ENCODE data around the gene CORO2B.

The CORO2B gene

GRCh38 chr15:68627476-68627875 lies 48.7 kb downstream of the CORO2B start:
- peaks cover 70% of the 10 kb centered on the region for H3K27me3 Mint-ChIP-seq
- H3K4me1 Mint-ChIP-seq, result no peaks in the 10 kb centered on the region
- H3K27ac Mint-ChIP-seq (ENCODE audit: low read depth), result no peak overlapping the region
- no peak for DNase-seq (ENCODE audit: low spot score in 2 of 2)
- no peak for ATAC-seq (replicated peaks; ENCODE audit: extremely low read depth, poor library complexity, severe bottlenecking)
- no peaks in the 10 kb centered on the region for H3K36me3 Mint-ChIP-seq (ENCODE audit: insufficient read depth)
- H3K4me3 Mint-ChIP-seq, result no peak overlapping the region
- no peaks in the 10 kb centered on the region for H3K9me3 Mint-ChIP-seq

DNA sequence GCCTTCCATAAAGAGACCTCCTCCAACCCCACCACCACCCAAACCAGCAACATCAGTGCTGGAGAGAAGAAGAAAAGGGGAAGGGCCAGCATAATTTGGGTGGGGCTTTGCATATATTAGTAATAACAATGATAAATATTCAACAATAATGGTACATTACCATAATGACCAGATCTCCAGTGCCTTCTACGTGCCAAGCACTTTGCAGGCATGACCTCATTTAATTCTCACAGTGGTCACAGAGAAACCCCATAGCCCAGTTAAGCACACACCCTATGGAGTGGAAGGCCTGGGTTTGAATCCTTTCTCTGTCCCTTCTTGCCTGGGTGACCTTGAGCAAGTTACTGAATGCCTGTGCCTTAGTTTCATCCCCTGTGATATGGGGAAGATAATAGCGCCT lies 49.2 kb downstream of the CORO2B start:
- Mint-ChIP-seq H3K27me3 (peaks cover 70% of the 10 kb centered on the region), H3K4me1 (no peaks in the 10 kb centered on the region)
- no peak for DNase-seq (ENCODE audit: low spot score in 2 of 2)

DNA sequence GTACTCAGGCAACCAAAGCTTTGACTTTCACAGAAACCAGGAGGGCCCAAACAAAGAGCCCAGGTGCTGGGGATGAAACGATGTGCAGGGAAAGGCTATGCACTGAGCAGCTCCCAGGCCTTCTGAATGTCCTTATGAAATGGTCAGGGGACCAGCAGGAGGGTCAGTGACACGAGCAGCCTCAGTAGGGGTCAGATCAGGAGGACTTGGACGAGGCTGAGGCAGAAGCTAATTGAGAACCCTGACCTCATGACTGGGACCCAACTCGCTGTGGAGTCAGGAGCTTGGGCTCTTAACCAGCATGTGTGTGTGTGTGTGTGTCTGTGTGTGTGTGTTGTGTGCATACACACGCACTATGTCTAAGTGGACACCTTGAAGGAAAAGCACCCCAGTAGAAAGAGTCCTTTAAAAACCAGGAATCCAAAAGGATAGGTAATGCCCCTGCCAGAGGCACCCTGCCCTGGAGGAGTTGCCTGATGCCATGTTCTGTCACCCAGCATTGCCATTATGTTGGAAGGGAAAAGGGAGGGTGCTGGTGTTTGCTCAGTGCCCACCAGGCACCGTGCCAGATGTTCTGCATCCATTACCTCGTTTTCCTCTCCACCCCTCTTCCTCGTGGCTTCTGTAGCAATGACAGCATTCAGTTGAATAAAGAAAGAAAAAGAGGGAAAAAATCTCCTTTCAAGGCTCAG lies 50.9 kb downstream of the CORO2B start:
- no peak for ATAC-seq (replicated peaks; ENCODE audit: extremely low read depth, poor library complexity, severe bottlenecking)
- Mint-ChIP-seq H3K4me3 (no peak overlapping the region), H3K27ac (ENCODE audit: low read depth) (no peak overlapping the region)

More for the DNA sequence above, 49.2 kb downstream of the CORO2B start:
- no peak for ATAC-seq (replicated peaks; ENCODE audit: extremely low read depth, poor library complexity, severe bottlenecking)
- Mint-ChIP-seq H3K27ac (ENCODE audit: low read depth) (no peak overlapping the region), H3K9me3 (no peaks in the 10 kb centered on the region), H3K4me3 (no peak overlapping the region), H3K36me3 (ENCODE audit: insufficient read depth) (no peaks in the 10 kb centered on the region)

DNA sequence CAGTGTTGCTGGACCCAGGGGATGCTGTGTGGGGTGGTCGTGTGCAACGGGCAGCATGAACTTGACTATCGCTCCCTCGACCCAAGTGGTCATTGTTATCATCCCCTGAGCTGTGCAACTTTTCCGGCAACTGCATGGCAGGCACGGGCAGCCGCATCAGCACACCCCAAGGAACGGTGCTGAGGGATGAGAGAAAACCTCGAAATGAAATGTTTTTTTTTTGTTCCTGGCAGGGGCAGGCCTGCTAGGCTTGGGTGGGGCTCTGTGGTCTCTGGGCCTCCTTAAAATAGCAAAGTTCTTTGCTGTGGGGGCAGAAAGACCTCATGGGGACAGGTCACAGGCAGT lies 51.4 kb downstream of the CORO2B start:
- DNase-seq (ENCODE audit: low spot score in 2 of 2) (no peak), ATAC-seq (replicated peaks; ENCODE audit: extremely low read depth, poor library complexity, severe bottlenecking) (no peak)
- H3K9me3 Mint-ChIP-seq, result no peaks in the 10 kb centered on the region
- no peaks in the 10 kb centered on the region for H3K36me3 Mint-ChIP-seq (ENCODE audit: insufficient read depth)
- H3K27me3 Mint-ChIP-seq, result peaks cover 63% of the 10 kb centered on the region
- H3K4me1 Mint-ChIP-seq, result no peaks in the 10 kb centered on the region
- H3K4me3 Mint-ChIP-seq, result no peak overlapping the region
- H3K27ac Mint-ChIP-seq (ENCODE audit: low read depth), result no peak overlapping the region

More for the DNA sequence above, 50.9 kb downstream of the CORO2B start:
- Mint-ChIP-seq H3K36me3 (ENCODE audit: insufficient read depth) (no peaks in the 10 kb centered on the region), H3K4me1 (no peaks in the 10 kb centered on the region), H3K9me3 (no peaks in the 10 kb centered on the region), H3K27me3 (peaks cover 68% of the 10 kb centered on the region)
- no peak for DNase-seq (ENCODE audit: low spot score in 2 of 2)

DNA sequence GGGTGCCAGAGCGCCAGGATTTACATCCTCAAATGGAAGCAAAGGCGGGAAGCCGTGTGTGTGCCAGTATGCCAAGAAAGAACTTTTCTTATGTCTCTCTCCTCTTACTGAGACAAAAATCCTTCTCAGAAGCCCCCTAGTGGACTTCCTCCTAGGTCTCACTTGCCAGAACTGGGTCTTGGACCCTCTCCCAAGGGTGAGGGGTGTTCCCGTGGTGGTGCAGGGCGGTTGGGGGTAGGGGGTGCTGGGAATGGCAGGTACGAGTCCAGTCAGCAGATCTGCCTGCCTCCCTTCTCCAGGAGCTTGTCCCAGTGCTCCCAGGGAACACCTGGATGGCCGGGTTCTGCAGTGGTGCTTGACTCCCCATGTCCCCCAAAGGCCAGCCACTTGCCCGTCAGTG lies 52.0 kb downstream of the CORO2B start:
- Mint-ChIP-seq H3K27ac (ENCODE audit: low read depth) (no peak overlapping the region), H3K4me1 (no peaks in the 10 kb centered on the region), H3K27me3 (peaks cover 56% of the 10 kb centered on the region), H3K36me3 (ENCODE audit: insufficient read depth) (no peaks in the 10 kb centered on the region), H3K9me3 (no peaks in the 10 kb centered on the region), H3K4me3 (no peak overlapping the region)
- ATAC-seq (replicated peaks; ENCODE audit: extremely low read depth, poor library complexity, severe bottlenecking) (no peak), DNase-seq (ENCODE audit: low spot score in 2 of 2) (no peak)

DNA sequence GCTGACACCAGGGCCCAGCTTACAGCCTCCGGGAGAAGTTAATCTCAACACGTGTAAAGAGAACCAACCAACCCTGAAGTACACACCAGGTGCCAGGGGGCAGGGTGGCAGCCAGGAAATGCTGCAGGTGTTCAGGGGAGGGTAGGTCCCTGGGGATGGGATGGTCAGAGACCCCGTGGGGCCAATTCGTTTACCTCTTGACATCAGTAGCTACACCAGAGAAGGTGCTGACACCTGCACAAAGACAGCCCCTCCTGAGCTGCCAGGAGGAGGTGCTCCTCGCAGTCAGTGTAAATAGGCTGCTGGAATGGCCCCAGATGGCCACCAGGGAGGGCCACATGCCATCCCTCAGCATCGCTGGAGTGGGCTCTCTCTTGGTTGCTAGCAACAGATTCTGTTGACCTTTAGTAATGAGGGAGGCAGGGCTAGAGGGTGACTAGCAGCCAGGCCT lies 52.8 kb downstream of the CORO2B start:
- H3K27me3 Mint-ChIP-seq, result peaks cover 48% of the 10 kb centered on the region
- H3K36me3 Mint-ChIP-seq (ENCODE audit: insufficient read depth), result no peaks in the 10 kb centered on the region
- H3K4me3 Mint-ChIP-seq, result no peak overlapping the region
- no peaks in the 10 kb centered on the region for H3K9me3 Mint-ChIP-seq
- DNase-seq (ENCODE audit: low spot score in 2 of 2) (no peak), ATAC-seq (replicated peaks; ENCODE audit: extremely low read depth, poor library complexity, severe bottlenecking) (no peak)
- H3K27ac Mint-ChIP-seq (ENCODE audit: low read depth), result no peak overlapping the region
- H3K4me1 Mint-ChIP-seq, result no peaks in the 10 kb centered on the region

GRCh38 chr15:68632101-68632500 lies 53.3 kb downstream of the CORO2B start:
- no peaks in the 10 kb centered on the region for H3K9me3 Mint-ChIP-seq

DNA sequence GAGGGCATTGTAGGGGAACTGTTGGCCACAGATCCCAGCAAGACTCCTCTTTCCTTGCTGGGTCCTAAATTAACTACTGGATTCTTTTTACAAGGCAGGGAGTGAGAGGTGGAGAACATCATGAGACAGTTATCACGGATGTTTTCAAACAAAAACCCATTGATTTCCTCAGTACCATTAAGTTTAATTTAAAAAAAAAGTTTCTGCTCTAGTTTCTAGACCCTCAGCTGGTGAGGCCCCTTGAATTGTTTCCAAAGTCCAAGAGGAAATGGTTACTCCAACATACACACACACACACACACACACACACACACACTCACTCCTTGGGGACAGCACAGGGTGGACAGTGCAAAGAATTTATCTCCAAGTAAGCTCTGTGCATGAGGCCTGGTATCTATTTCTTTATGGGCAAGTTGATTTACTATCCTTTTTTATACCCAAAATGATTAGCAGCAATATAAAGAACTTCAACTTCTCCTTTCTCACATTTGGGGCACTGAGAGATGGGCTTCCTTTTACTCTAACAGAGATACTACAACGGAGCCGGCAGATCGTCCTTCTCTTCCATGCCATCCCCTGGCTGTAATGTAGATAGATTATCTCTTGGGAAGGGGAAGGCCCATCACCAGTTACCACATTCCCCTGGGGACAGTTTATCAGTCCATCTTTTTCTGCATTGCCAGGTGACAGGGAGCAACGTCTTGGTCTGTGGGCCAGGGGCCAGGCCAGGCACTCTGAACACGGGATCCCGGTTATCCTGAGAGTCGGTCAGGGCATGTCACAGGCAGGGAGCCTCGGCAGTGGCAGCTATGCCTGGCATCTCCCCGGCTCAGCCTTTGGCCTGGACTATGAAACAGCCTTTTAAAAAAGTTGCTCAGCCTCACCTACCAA lies 54.7 kb downstream of the CORO2B start:
- Mint-ChIP-seq H3K27ac (ENCODE audit: low read depth) (no peak overlapping the region), H3K27me3 (peaks cover 30% of the 10 kb centered on the region)

More at GRCh38 chr15:68632101-68632500, 53.3 kb downstream of the CORO2B start:
- H3K4me3 Mint-ChIP-seq, result no peak overlapping the region
- no peaks in the 10 kb centered on the region for H3K4me1 Mint-ChIP-seq
- DNase-seq (ENCODE audit: low spot score in 2 of 2) (no peak), ATAC-seq (replicated peaks; ENCODE audit: extremely low read depth, poor library complexity, severe bottlenecking) (no peak)
- peaks cover 44% of the 10 kb centered on the region for H3K27me3 Mint-ChIP-seq
- no peaks in the 10 kb centered on the region for H3K36me3 Mint-ChIP-seq (ENCODE audit: insufficient read depth)
- H3K27ac Mint-ChIP-seq (ENCODE audit: low read depth), result no peak overlapping the region

GRCh38 chr15:68634122-68634482 lies 55.3 kb downstream of the CORO2B start:
- DNase-seq (ENCODE audit: low spot score in 2 of 2), result no peak
- Mint-ChIP-seq H3K9me3 (no peaks in the 10 kb centered on the region), H3K36me3 (ENCODE audit: insufficient read depth) (no peaks in the 10 kb centered on the region), H3K4me1 (no peaks in the 10 kb centered on the region), H3K27ac (ENCODE audit: low read depth) (no peak overlapping the region), H3K27me3 (peaks cover 24% of the 10 kb centered on the region), H3K4me3 (no peak overlapping the region)
- no peak for ATAC-seq (replicated peaks; ENCODE audit: extremely low read depth, poor library complexity, severe bottlenecking)

More for the DNA sequence above, 54.7 kb downstream of the CORO2B start:
- no peaks in the 10 kb centered on the region for H3K9me3 Mint-ChIP-seq
- ATAC-seq (replicated peaks; ENCODE audit: extremely low read depth, poor library complexity, severe bottlenecking), result no peak
- H3K4me3 Mint-ChIP-seq, result no peak overlapping the region
- no peaks in the 10 kb centered on the region for H3K36me3 Mint-ChIP-seq (ENCODE audit: insufficient read depth)
- DNase-seq (ENCODE audit: low spot score in 2 of 2), result no peak
- no peaks in the 10 kb centered on the region for H3K4me1 Mint-ChIP-seq

DNA sequence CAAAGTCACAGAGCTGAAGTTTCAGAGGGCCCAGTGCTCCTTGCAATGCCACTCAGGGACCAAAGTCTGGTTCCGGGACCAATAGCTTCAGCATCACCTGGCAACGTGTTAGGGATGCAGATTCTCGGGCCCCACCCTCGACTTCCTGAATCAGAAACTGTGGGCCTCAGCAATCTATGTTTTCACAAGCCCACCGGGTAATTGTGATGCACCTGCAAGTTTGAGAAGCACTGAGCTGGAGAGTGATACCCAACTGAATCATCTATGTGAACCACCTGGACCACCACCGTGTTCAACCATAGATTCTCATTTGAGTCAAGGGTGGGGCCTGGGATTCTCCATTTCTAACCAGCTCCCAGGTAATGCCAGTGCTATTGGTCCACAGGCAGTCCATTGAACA lies 55.7 kb downstream of the CORO2B start:
- DNase-seq (ENCODE audit: low spot score in 2 of 2), result no peak
- Mint-ChIP-seq H3K36me3 (ENCODE audit: insufficient read depth) (no peaks in the 10 kb centered on the region), H3K4me1 (no peaks in the 10 kb centered on the region), H3K9me3 (no peaks in the 10 kb centered on the region), H3K4me3 (no peak overlapping the region), H3K27ac (ENCODE audit: low read depth) (no peak overlapping the region), H3K27me3 (peaks cover 19% of the 10 kb centered on the region)
- ATAC-seq (replicated peaks; ENCODE audit: extremely low read depth, poor library complexity, severe bottlenecking), result no peak

- no peak for ATAC-seq (replicated peaks; ENCODE audit: extremely low read depth, poor library complexity, severe bottlenecking)
- no peak overlapping the region for H3K4me3 Mint-ChIP-seq
- H3K4me1 Mint-ChIP-seq, result no peaks in the 10 kb centered on the region
- peaks cover 13% of the 10 kb centered on the region for H3K27me3 Mint-ChIP-seq
- no peaks in the 10 kb centered on the region for H3K36me3 Mint-ChIP-seq (ENCODE audit: insufficient read depth)
- H3K9me3 Mint-ChIP-seq, result no peaks in the 10 kb centered on the region
- H3K27ac Mint-ChIP-seq (ENCODE audit: low read depth), result no peak overlapping the region
- DNase-seq (ENCODE audit: low spot score in 2 of 2), result no peak
These were observed 56.3 kb downstream of the CORO2B start for GRCh38 chr15:68635141-68635540.

DNA sequence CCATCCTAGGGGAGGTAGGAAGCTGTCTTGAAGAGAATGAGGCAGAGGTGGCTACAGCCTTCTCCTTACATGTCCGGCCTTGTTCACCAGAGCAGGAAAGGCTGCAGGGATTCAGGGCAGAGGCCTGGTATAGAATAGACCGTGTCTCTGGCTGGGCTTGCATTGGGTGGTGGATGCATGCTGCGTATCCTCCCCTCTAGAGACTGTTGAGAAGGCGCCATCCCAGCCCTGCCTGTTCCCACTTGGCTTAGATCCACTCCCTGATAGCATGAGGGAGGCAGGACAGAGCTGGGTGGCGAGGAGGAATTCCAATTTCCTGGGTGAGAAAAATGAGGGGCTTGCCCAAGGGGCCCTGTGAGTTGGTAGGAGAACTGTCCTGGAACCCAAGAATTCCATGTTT lies 57.5 kb downstream of the CORO2B start:
- Mint-ChIP-seq H3K4me1 (no peaks in the 10 kb centered on the region), H3K4me3 (no peak overlapping the region), H3K9me3 (no peaks in the 10 kb centered on the region), H3K36me3 (ENCODE audit: insufficient read depth) (no peaks in the 10 kb centered on the region), H3K27me3 (peaks cover 2% of the 10 kb centered on the region), H3K27ac (ENCODE audit: low read depth) (no peak overlapping the region)
- DNase-seq (ENCODE audit: low spot score in 2 of 2), result no peak
- ATAC-seq (replicated peaks; ENCODE audit: extremely low read depth, poor library complexity, severe bottlenecking), result no peak
